Esophagus muscularis mucosa (tissue), 4 donors: ENCODE data around the gene NRCAM. TPM values are rescaled to one million over a fixed set of nuclear protein-coding genes. Genes with fewer than 3 reads are reported as not detected.

ENCODE experiments used
- DNase-seq: peaks from one replicate; pipeline ENCODE4 v3.0.0-alpha.2; 2017; ENCODE audit errors: extremely low spot score
- H3K27ac ChIP-seq, 4 donors: fragments of 200-600 bp; sonication (generic); replicated peaks in 1 of 4; 1 replicate in 3 of 4; 2 replicates in 1 of 4; pipeline ENCODE4 v1.5.1; 2016 to 2019; ENCODE audit warnings: mild to moderate bottlenecking in 1 of 4
- H3K27me3 ChIP-seq, 4 donors: fragments of 200-600 bp; sonication (generic); one replicate each; pipeline versions ENCODE4 v1.5.1 to v1.6.0; 2016 to 2019
- H3K36me3 ChIP-seq, 4 donors: fragments of 200-600 bp; sonication (generic); one replicate each; pipeline ENCODE4 v1.5.1; 2016 to 2019
- H3K4me1 ChIP-seq, 4 donors: fragments of 200-600 bp; sonication (generic); one replicate each; pipeline ENCODE4 v1.5.1; 2016 to 2019
- H3K4me3 ChIP-seq, 4 donors: fragments of 200-600 bp; sonication (generic); 1 replicate in 2 of 4; 2 replicates in 2 of 4; pipeline ENCODE4 v1.5.1; 2016 to 2019; ENCODE audit warnings: mild to moderate bottlenecking in 4 of 4, moderate library complexity in 1 of 4
- H3K9me3 ChIP-seq, 4 donors: fragments of 200-600 bp; sonication (generic); 1 replicate in 3 of 4; 2 replicates in 1 of 4; pipeline ENCODE4 v1.5.1; 2016 to 2019
- EP300 ChIP-seq: sonication (generic); formaldehyde crosslinking; IDR thresholded peaks from one replicate; pipeline ENCODE4 v1.6.1; 2017; ENCODE audit warnings: antibody characterized with exemption
- POLR2A ChIP-seq: fragments of 450-650 bp; IDR thresholded peaks from one replicate; pipeline ENCODE4 v1.6.1; 2017; ENCODE audit warnings: antibody characterized with exemption, moderate library complexity, mild to moderate bottlenecking, low read depth
- POLR2AphosphoS5 ChIP-seq, 2 donors: sonication (generic); formaldehyde crosslinking; IDR thresholded peaks; one replicate each; pipeline ENCODE4 v1.6.1; 2017; ENCODE audit warnings: antibody characterized with exemption in 2 of 2
- WGBS: methylation state at CpG from one replicate; pipeline ENCODE4 v1.1.5; 2018; 5-methylcytosine and 5-hydroxymethylcytosine counted together
- intact Hi-C: fragments of 100-400 bp; cut with DNase I; formaldehyde crosslinking; loops from one replicate; pipeline ENCODE4 v1.15.1; 2023
- total RNA-seq, 4 donors: library from RNA; depleted of rRNA; stranded (reverse); fragments of >200 nt; gene quantifications; one replicate each; pipeline versions ENCODE4 v1.1.0 to v1.2.1, GENCODE V29; 2016
- TF ChIP-seq, protein P1 (sequence below), 3 experiments: fragments of 200-600 bp in 2 of 3; fragments of 450-650 bp in 1 of 3; sonication (generic) in 2 of 3; IDR thresholded peaks; one replicate each; pipeline ENCODE4 v1.5.1; 2017 to 2019; ENCODE audit warnings: antibody characterized with exemption in 3 of 3, mild to moderate bottlenecking in 2 of 3, moderate library complexity in 1 of 3

NRCAM gene
- total RNA-seq, 4 donors from 2014 or later = 2.9 to 5.2 (median 3.3) TPM

- no peaks in the 10 kb centered on the region for H3K4me1 ChIP-seq
- TF ChIP-seq, protein P1, sequence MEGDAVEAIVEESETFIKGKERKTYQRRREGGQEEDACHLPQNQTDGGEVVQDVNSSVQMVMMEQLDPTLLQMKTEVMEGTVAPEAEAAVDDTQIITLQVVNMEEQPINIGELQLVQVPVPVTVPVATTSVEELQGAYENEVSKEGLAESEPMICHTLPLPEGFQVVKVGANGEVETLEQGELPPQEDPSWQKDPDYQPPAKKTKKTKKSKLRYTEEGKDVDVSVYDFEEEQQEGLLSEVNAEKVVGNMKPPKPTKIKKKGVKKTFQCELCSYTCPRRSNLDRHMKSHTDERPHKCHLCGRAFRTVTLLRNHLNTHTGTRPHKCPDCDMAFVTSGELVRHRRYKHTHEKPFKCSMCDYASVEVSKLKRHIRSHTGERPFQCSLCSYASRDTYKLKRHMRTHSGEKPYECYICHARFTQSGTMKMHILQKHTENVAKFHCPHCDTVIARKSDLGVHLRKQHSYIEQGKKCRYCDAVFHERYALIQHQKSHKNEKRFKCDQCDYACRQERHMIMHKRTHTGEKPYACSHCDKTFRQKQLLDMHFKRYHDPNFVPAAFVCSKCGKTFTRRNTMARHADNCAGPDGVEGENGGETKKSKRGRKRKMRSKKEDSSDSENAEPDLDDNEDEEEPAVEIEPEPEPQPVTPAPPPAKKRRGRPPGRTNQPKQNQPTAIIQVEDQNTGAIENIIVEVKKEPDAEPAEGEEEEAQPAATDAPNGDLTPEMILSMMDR (IDR thresholded peaks at IDR 0.05) = no peak
- TF ChIP-seq POLR2A (no peak), POLR2AphosphoS5 (IDR thresholded peaks at IDR 0.05) (no peak), EP300 (no peak)
- no peaks in the 10 kb centered on the region for H3K27me3 ChIP-seq
- intact Hi-C loops = no loop called here
- no peak for DNase-seq
- no peaks in the 10 kb centered on the region for H3K36me3 ChIP-seq
- 73% methylated on average over 3 of the region's 3 CpGs for WGBS
- H3K4me3 ChIP-seq = no peak overlapping the region
- no peak overlapping the region for H3K27ac ChIP-seq
- no peaks in the 10 kb centered on the region for H3K9me3 ChIP-seq
These were observed 299.2 kb downstream of the NRCAM start for GRCh38 chr7:108156897-108157605.

GRCh38 chr7:108152198-108152597, 304.0 kb downstream of the NRCAM start:
- no peaks in the 10 kb centered on the region for H3K36me3 ChIP-seq
- no peak overlapping the region for H3K4me3 ChIP-seq
- TF ChIP-seq POLR2A (no peak), POLR2AphosphoS5 (IDR thresholded peaks at IDR 0.05) (no peak), EP300 (no peak)
- TF ChIP-seq, protein P1 (IDR thresholded peaks at IDR 0.05) = no peak
- intact Hi-C loops = no loop called here
- 71% methylated on average over 3 of the region's 3 CpGs for WGBS
- no peaks in the 10 kb centered on the region for H3K9me3 ChIP-seq
- H3K4me1 ChIP-seq = peaks cover 0 to 20% (median 16%) of the 10 kb centered on the region in 4 donors
- H3K27me3 ChIP-seq = no peaks in the 10 kb centered on the region
- DNase-seq = peak; percentile 60
- no peak overlapping the region for H3K27ac ChIP-seq

DNA sequence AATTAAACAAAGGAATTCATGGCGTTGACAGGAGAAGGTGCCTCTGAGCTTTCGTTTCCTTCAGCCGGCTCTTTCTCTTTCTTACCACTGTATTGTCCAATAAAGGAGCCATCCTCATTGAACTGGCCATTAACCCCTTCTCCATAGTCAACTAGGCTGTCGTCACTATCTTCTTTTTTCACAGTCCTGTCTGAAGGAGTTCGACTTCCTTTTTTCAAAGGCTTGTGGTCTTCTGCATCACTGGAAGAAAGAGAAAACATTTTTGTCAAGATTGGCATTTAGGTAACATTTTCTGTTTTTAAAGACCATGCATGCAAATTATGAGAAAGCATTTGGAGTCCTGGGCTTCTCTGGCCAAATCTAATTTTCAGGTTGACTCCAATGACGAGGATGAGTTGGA, 306.3 kb downstream of the NRCAM start:
- H3K9me3 ChIP-seq = no peaks in the 10 kb centered on the region
- peak overlapping the region in 3 of 4 donors; percentile 15 to 70 (median 26) for H3K27ac ChIP-seq
- intact Hi-C loops = loop anchor here (5.0 to 10.0 kb wide), 2 partner anchors 145 to 268 kb away; partner anchors contain the start of gene LAMB1
- no peak for TF ChIP-seq POLR2AphosphoS5 (IDR thresholded peaks at IDR 0.05)
- no peak for TF ChIP-seq EP300
- TF ChIP-seq, protein P1 (IDR thresholded peaks at IDR 0.05) = no peak
- no peak for TF ChIP-seq POLR2A
- H3K27me3 ChIP-seq = no peaks in the 10 kb centered on the region
- H3K36me3 ChIP-seq = no peaks in the 10 kb centered on the region
- peak overlapping the region in 1 of 4 donors; percentile 2 for H3K4me3 ChIP-seq
- peak; percentile 31 for DNase-seq
- 47% methylated on average over 6 of the region's 6 CpGs for WGBS
- peaks cover 6 to 42% (median 35%) of the 10 kb centered on the region in 4 donors for H3K4me1 ChIP-seq

DNA sequence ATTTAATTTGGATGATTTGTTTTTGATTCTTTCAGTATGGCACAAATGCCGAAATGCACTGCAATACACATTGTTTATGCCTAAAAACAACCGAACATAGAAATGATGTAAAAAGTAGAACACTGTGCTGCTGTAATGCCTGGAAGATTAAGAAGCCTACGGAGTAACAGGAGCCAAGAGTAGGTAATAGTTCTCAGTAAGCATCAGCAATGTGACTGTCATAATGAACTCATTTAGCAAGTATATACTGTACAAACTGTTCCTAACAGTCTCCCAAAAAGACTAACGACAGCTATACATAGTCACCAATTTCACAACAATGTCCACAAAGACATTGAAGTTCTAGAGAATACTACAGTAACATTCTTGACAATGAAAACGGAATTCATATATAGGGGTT, 307.1 kb downstream of the NRCAM start:
- H3K4me1 ChIP-seq = peaks cover 6 to 44% (median 38%) of the 10 kb centered on the region in 4 donors
- H3K36me3 ChIP-seq = no peaks in the 10 kb centered on the region
- TF ChIP-seq POLR2AphosphoS5 (IDR thresholded peaks at IDR 0.05) (peak in 1 of 2 donors; percentile 54), POLR2A (no peak), EP300 (no peak)
- TF ChIP-seq, protein P1 (IDR thresholded peaks at IDR 0.05) = no peak
- DNase-seq = no peak
- no peaks in the 10 kb centered on the region for H3K27me3 ChIP-seq
- H3K9me3 ChIP-seq = no peaks in the 10 kb centered on the region
- WGBS = 62% methylated on average over 5 of the region's 5 CpGs
- H3K27ac ChIP-seq = peak overlapping the region in 3 of 4 donors; percentile 15 to 70 (median 26)
- intact Hi-C loops = loop anchor here (5.0 to 10.0 kb wide), 2 partner anchors 144 to 267 kb away; partner anchors contain the start of gene LAMB1
- H3K4me3 ChIP-seq = peak overlapping the region in 1 of 4 donors; percentile 2
